ENCODE data around the gene KIF3A. TPM values are rescaled to one million over a fixed set of nuclear protein-coding genes. Genes with fewer than 3 reads are reported as not detected.

KIF3A gene
- total RNA-seq, 4 donors from 2014 or later, result 1.5 to 32.2 (median 4.0) TPM

- H3K27ac ChIP-seq, result no peak overlapping the region
- H3K4me3 ChIP-seq, result no peak overlapping the region
- H3K4me1 ChIP-seq, result no peaks in the 10 kb centered on the region
- no peak for DNase-seq
- H3K9me3 ChIP-seq, result no peaks in the 10 kb centered on the region
- TF ChIP-seq POLR2A (IDR thresholded peaks at IDR 0.05) (no peak), CTCF (IDR thresholded peaks at IDR 0.05) (no peak)
- peaks cover 0 to 17% (median 0%) of the 10 kb centered on the region in 3 donors for H3K36me3 ChIP-seq
- no peaks in the 10 kb centered on the region for H3K27me3 ChIP-seq
These were observed 90.6 kb downstream of the KIF3A start for GRCh38 chr5:132646583-132647266.

- no peaks in the 10 kb centered on the region for H3K4me1 ChIP-seq
- DNase-seq, result no peak
- H3K27ac ChIP-seq, result no peak overlapping the region
- H3K36me3 ChIP-seq, result peaks cover 0 to 41% (median 0%) of the 10 kb centered on the region in 3 donors
- TF ChIP-seq CTCF (IDR thresholded peaks at IDR 0.05) (no peak), POLR2A (IDR thresholded peaks at IDR 0.05) (no peak)
- no peak overlapping the region for H3K4me3 ChIP-seq
- no peaks in the 10 kb centered on the region for H3K9me3 ChIP-seq
- H3K27me3 ChIP-seq, result no peaks in the 10 kb centered on the region
These were observed 93.2 kb downstream of the KIF3A start for GRCh38 chr5:132644177-132644576.

Other genes with a start within 250 kb of the KIF3A start
- 100 to 1,000 TPM in 3 of 4 donors, 10 to 100 TPM in 1; 92.7 to 152 (median 122) TPM for gene IRF1, start 246.8 kb downstream of the KIF3A start, total RNA-seq
- gene IL5, start 194.0 kb downstream of the KIF3A start, total RNA-seq, result not detected
- 100 to 1,000 TPM in 1 of 4 donors, 10 to 100 TPM in 3; 47.5 to 102 (median 54.3) TPM for gene RAD50, start 180.6 kb downstream of the KIF3A start, total RNA-seq
- gene IL13, start 79.4 kb downstream of the KIF3A start, total RNA-seq, result not detected
- gene IL4, start 63.6 kb downstream of the KIF3A start, total RNA-seq, result not detected
- 10 to 100 TPM in 2 of 4 donors, 1 to 10 TPM in 2; 7.1 to 30.8 (median 11.7) TPM for gene CCNI2, start 9.9 kb upstream of the KIF3A start, total RNA-seq
- gene SEPTIN8, start 39.7 kb upstream of the KIF3A start, total RNA-seq, result 10 to 100 TPM; 33.6 to 85.8 (median 56.2) TPM
- gene SOWAHA, start 75.8 kb upstream of the KIF3A start, total RNA-seq, result 100 to 1,000 TPM in 2 of 4 donors, 10 to 100 TPM in 2; 13.2 to 128 (median 97.5) TPM
- gene SHROOM1, start 93.1 kb upstream of the KIF3A start, total RNA-seq, result 100 to 1,000 TPM in 2 of 4 donors, 10 to 100 TPM in 2; 14.9 to 200 (median 95.3) TPM
- gene GDF9, start 128.9 kb upstream of the KIF3A start, total RNA-seq, result under 1 TPM in 1 of 4 donors, not detected in 3; 0.66 TPM
- 100 to 1,000 TPM in 3 of 4 donors, 10 to 100 TPM in 1; 71.8 to 366 (median 196) TPM for gene UQCRQ, start 129.1 kb upstream of the KIF3A start, total RNA-seq
- 10 to 100 TPM in 2 of 4 donors, 1 to 10 TPM in 1, not detected in 1; 7.2 to 29.9 (median 20.1) TPM for gene LEAP2, start 136.1 kb upstream of the KIF3A start, total RNA-seq
- 100 to 1,000 TPM in 1 of 4 donors, 10 to 100 TPM in 3; 47.6 to 109 (median 72.6) TPM for gene AFF4, start 226.1 kb upstream of the KIF3A start, total RNA-seq

All from Peyer's patch (tissue), 4 donors.